HG02981 (cell line): ENCODE results near the gene METRNL.
"Not testable (repeated sequence)": the region's sequence is repeated elsewhere in the genome, so short reads cannot be mapped to it uniquely, and the experiment has no call there.

ENCODE experiments used
- ATAC-seq: cut with Tn5 transposase; IDR thresholded peaks from one replicate; pipeline ENCODE4 v1.9.1; 2021; ENCODE audit warnings: mild to moderate bottlenecking, moderate library complexity; ENCODE audit not compliant: unreplicated experiment

METRNL gene

GRCh38 chr17:83065660-83066542, 13.5 kb upstream of the METRNL start:
- no peak for ATAC-seq

DNA sequence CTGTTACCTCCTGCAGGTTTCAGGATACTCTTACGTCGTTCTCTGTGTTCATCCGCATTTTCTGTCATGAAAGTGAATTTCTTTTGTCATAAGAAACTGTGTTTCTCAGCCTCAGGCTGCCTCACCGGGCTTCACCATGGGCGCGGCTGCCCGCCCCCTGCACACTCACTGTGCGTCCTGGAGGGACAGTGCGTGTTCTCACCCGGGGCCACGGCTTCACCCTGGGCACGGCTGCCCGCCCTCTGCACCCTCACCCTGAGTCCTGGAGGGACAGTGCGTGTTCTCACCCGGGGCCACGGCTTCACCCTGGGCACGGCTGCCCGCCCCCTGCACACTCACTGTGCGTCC, 12.9 kb upstream of the METRNL start:
- not testable (repeated sequence) for ATAC-seq

- no peak for ATAC-seq
These were observed 12.2 kb upstream of the METRNL start for GRCh38 chr17:83067071-83067717.

- no peak for ATAC-seq
These were observed 11.6 kb upstream of the METRNL start for GRCh38 chr17:83067718-83068261.

DNA sequence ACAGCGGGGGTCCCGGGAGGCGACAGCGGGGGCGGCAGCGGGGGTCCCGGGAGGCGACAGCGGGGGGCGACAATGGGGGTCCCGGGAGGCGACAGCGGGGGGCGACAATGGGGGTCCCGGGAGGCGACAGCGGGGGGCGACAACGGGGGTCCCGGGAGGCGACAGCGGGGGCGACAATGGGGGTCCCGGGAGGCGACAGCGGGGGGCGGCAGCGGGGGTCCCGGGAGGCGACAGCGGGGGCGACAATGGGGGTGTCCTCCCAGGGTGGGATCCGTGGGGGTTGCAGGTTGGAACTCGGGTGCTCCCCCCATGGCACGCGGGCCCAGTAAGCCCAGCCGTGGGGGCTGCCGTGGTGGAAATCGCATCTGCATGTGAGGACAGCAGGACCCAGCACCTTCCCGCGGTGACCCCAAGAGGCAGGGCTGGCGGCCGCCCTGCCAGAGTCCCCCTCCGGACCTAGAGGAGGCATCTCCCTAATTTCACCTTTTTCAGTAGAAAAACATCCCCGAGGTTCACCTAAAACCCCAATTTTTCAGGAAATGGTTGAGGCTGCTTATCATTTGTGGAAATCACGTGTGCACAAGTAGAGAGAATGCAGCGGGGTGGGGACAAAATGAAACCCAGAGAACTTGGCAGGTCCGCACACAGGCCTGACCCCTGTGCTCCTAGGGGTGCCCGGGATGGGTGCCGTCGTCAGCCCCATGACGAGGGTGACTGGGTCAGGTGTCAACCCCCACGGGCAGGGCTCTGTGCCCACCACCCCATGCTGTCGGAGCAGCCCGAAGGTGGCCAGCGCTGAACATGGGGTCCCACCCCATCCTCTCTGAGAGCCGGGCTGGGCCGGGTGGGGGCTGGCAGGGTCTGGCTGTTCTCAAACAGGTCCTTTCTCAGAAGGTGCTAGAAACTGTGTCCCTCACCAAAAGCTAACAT, 10.5 kb upstream of the METRNL start:
- ATAC-seq, result no peak

- ATAC-seq, result no peak
These were observed 9.9 kb upstream of the METRNL start for GRCh38 chr17:83069571-83069906.

GRCh38 chr17:83069931-83070742, 9.3 kb upstream of the METRNL start:
- ATAC-seq, result no peak

DNA sequence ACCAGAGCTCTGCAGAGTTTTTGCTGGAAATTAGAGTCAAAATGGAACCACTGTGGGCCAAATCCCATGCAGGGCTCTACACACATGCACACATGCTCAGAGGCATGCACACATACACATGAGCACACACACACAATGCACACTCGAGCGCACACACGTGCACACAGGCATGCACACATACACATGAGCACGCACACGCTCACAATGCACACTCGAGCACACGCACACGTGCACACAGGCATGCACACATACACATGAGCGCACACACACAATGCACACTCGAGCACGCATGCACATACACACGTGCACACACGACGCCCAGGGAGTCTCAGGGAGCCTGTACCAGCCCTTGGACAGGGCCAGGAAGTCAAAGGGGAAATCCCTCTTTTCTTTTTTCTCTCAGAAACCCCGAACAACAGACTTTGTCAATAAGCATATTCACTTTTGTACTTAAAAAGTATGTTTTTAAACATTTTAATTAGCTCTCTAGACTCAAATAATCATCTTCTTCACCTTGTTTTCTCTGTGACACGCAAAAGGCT, 8.5 kb upstream of the METRNL start:
- no peak for ATAC-seq

DNA sequence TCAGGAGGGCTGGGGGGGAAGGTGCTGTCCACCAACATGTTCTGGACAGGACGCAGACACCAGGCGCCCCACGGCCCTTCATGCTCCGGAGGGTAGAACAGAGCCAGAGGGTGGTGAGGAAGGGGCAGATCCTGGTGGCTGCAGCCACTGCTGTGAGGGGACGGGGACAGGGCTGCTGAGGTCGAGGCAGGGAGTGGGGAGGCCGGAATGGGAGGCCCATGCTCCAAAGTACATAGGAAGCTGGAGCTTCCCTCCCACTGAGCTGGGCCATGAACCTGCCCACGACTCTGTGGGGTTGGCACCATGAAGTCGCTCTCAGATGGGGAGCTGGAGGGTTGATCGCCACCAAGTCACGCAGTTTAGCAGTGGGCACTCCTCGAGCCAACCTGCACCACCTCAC, 8.0 kb upstream of the METRNL start:
- no peak for ATAC-seq

- no peak for ATAC-seq
These were observed 7.3 kb upstream of the METRNL start for GRCh38 chr17:83071966-83072562.

- ATAC-seq, result no peak
These were observed 6.6 kb upstream of the METRNL start for GRCh38 chr17:83072600-83073358.

DNA sequence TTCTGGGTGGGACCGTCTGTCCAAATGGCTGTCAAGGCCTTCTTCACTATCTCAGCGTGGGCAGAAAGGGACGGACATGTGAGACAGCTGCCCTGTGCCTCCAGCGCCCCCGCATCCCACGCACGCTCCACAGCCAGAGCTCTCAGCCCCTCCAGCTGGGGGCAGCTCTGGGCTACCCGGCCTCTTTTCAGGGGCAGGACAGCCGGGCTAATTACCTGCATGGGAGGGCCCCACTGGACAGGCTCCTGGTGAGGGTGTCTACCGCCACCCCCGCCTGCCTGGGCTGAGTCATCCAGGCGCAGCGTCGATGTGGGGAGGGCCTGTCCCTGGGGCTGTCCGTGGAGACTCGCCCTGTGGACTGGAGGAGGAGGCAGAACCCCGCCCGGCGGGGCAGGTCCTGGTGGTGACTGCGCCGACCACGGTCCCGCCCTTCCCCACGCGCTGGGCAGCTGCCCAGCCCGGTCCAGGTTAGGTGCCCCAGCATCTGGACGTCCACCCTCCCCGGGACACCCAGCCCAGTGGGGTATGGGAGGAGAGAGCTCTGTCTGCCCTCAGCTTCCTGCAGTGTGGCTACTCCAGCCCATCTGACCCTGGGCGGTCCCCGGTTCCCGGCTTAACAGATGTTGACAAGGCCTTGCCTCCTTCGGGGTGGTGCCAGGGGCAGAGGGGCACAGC, 5.9 kb upstream of the METRNL start:
- no peak for ATAC-seq

- ATAC-seq, result no peak
These were observed 4.8 kb upstream of the METRNL start for GRCh38 chr17:83074486-83075223.

GRCh38 chr17:83075270-83075880, 4.0 kb upstream of the METRNL start:
- no peak for ATAC-seq

GRCh38 chr17:83076938-83077337, 2.5 kb upstream of the METRNL start:
- ATAC-seq, result no peak

GRCh38 chr17:83077411-83077810, 2.0 kb upstream of the METRNL start:
- no peak for ATAC-seq

- no peak for ATAC-seq
These were observed 1.5 kb upstream of the METRNL start for GRCh38 chr17:83077939-83078338.
